SU-DHL-6 (cell line): ENCODE data around the gene SLC25A1.

Experiments used
- EZH2phosphoT487 ChIP-seq: fragments of 200-600 bp; sonication (generic), shearing (Covaris generic); conservative IDR thresholded peaks from 2 replicates; pipeline ENCODE4 v1.6.1; 2018; ENCODE audit warnings: mild to moderate bottlenecking, antibody characterized with exemption, low read length, moderate library complexity, mixed read lengths
- TF ChIP-seq, protein P1 (sequence below): fragments of 200-600 bp; sonication (generic); IDR thresholded peaks from one replicate; pipeline ENCODE4 v1.5.1; 2017; ENCODE audit warnings: antibody characterized with exemption, mild to moderate bottlenecking, low read length, moderate library complexity; ENCODE audit not compliant: insufficient read depth, poor library complexity, severe bottlenecking

DNA sequence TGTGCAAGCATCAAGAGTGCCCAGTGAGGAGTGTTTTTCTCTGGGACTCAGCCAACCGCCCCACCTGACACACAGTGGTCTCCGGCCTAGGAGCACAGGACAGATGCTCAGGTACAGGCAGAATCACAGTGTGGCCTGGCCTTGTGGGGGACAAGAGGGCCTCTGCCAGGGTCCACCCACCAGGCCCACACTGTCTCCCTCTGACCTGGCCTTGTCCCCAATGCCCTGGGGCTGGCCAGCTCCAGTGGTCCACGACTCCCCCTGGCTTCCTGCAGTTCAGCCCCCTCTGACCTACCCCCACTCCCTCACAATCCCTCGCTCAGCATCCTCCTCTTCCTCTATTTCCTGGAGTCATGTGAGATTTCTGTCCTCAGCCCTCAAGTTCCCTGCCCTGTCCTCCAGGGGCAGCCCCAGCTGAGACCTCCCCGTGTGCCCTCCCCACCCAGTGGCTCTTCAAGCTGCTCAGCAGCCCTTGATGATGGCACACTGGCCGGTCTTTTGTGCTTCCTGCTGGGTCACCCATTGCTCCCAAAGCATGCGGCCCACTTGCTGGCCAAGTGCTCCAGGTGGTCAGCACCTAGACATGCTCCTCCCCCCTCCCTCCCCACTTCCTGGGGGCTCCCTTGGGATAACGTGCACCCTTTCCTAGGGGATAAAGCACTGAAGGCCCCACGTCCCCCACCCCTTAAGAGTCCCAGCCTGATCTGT, 45.7 kb downstream of the SLC25A1 start:
- TF ChIP-seq, protein P1, sequence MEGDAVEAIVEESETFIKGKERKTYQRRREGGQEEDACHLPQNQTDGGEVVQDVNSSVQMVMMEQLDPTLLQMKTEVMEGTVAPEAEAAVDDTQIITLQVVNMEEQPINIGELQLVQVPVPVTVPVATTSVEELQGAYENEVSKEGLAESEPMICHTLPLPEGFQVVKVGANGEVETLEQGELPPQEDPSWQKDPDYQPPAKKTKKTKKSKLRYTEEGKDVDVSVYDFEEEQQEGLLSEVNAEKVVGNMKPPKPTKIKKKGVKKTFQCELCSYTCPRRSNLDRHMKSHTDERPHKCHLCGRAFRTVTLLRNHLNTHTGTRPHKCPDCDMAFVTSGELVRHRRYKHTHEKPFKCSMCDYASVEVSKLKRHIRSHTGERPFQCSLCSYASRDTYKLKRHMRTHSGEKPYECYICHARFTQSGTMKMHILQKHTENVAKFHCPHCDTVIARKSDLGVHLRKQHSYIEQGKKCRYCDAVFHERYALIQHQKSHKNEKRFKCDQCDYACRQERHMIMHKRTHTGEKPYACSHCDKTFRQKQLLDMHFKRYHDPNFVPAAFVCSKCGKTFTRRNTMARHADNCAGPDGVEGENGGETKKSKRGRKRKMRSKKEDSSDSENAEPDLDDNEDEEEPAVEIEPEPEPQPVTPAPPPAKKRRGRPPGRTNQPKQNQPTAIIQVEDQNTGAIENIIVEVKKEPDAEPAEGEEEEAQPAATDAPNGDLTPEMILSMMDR: no peak
- TF ChIP-seq EZH2phosphoT487: no peak
